CD14-positive monocyte (primary cell): ENCODE data around the gene RAB3C. TPM values are rescaled to one million over a fixed set of nuclear protein-coding genes. Genes with fewer than 3 reads are reported as not detected.

Experiments used
- DNase-seq, 3 donors: peaks; one replicate each; pipeline ENCODE4 v3.0.0-alpha.2; 2011 to 2022
- H2AFZ ChIP-seq: 2 replicates; pipeline ENCODE4 v1.6.0; 2012; ENCODE audit warnings: mild to moderate bottlenecking, low read depth, low read length, inconsistent platforms; ENCODE audit not compliant: insufficient read depth, poor library complexity, severe bottlenecking
- H3K27ac ChIP-seq, 2 donors: 1 replicate in 1 of 2; 2 replicates in 1 of 2; pipeline ENCODE4 v1.5.1; 2012 to 2013; ENCODE audit warnings: low read length in 2 of 2, control low read depth in 1 of 2, inconsistent platforms in 1 of 2, low read depth in 1 of 2, mild to moderate bottlenecking in 1 of 2
- H3K27me3 ChIP-seq, 2 donors: one replicate each; pipeline versions ENCODE4 v1.6.0 to v1.6.1; 2011 to 2013; ENCODE audit warnings: low read length in 2 of 2; ENCODE audit not compliant: control insufficient read depth in 2 of 2, insufficient read depth in 2 of 2
- H3K36me3 ChIP-seq, 2 donors: replicated peaks in 1 of 2; 1 replicate in 1 of 2; 2 replicates in 1 of 2; pipeline versions ENCODE4 v1.5.1 to v1.6.1; 2012 to 2013; ENCODE audit warnings: low read length in 2 of 2, control low read depth in 1 of 2, inconsistent platforms in 1 of 2, mild to moderate bottlenecking in 1 of 2; ENCODE audit not compliant: insufficient read depth in 2 of 2, control insufficient read depth in 1 of 2
- H3K4me1 ChIP-seq, 2 donors: 1 replicate in 1 of 2; 2 replicates in 1 of 2; pipeline versions ENCODE4 v1.5.1 to v1.6.1; 2012 to 2013; ENCODE audit warnings: low read length in 2 of 2, control low read depth in 1 of 2, inconsistent platforms in 1 of 2, mild to moderate bottlenecking in 1 of 2, moderate library complexity in 1 of 2; ENCODE audit not compliant: insufficient read depth in 2 of 2, control insufficient read depth in 1 of 2
- H3K4me2 ChIP-seq: replicated peaks from 2 replicates; pipeline ENCODE3; 2012; ENCODE audit warnings: low read length, moderate library complexity, mild to moderate bottlenecking; ENCODE audit not compliant: poor library complexity, severe bottlenecking; ENCODE audit errors: extremely low read depth
- H3K4me3 ChIP-seq, 3 experiments: fragments of 200-600 bp in 1 of 3; sonication (generic) in 1 of 3; replicated peaks in 1 of 3; 1 replicate in 2 of 3; 2 replicates in 1 of 3; pipeline ENCODE4 v1.5.1; 2011 to 2013; ENCODE audit warnings: low read length in 3 of 3, mild to moderate bottlenecking in 3 of 3, control low read depth in 2 of 3, low read depth in 2 of 3, inconsistent platforms in 1 of 3, moderate library complexity in 1 of 3
- H3K79me2 ChIP-seq: 2 replicates; pipeline ENCODE4 v1.6.0; 2012; ENCODE audit warnings: mild to moderate bottlenecking, control low read depth, inconsistent platforms, low read length, moderate library complexity; ENCODE audit not compliant: insufficient read depth
- H3K9ac ChIP-seq: 2 replicates; pipeline ENCODE4 v1.6.0; 2017; ENCODE audit warnings: low read length, mild to moderate bottlenecking; ENCODE audit not compliant: insufficient read depth, poor library complexity, severe bottlenecking
- H3K9me3 ChIP-seq, 2 donors: replicated peaks in 1 of 2; 1 replicate in 1 of 2; 2 replicates in 1 of 2; pipeline versions ENCODE4 v1.5.1 to v1.6.1; 2012 to 2013; ENCODE audit warnings: low read length in 2 of 2, control low read depth in 1 of 2; ENCODE audit not compliant: control insufficient read depth in 1 of 2, insufficient read depth in 1 of 2
- H4K20me1 ChIP-seq: 2 replicates; pipeline ENCODE4 v1.6.0; 2012; ENCODE audit warnings: mild to moderate bottlenecking, low read length, control low read depth, moderate library complexity; ENCODE audit not compliant: insufficient read depth
- H3K27ac Mint-ChIP-seq, 7 donors: one replicate each; pipeline ENCODE4 v1.8.0; 2020; ENCODE audit warnings: mild to moderate bottlenecking in 7 of 7, mixed read lengths in 7 of 7, moderate library complexity in 6 of 7, inconsistent platforms in 2 of 7
- H3K27me3 Mint-ChIP-seq, 3 donors: one replicate each; pipeline ENCODE4 v1.8.0; 2021 to 2022; ENCODE audit warnings: low read depth in 3 of 3, mild to moderate bottlenecking in 3 of 3, mixed read lengths in 3 of 3, moderate library complexity in 3 of 3, inconsistent platforms in 1 of 3
- H3K36me3 Mint-ChIP-seq, 2 donors: one replicate each; pipeline ENCODE4 v1.8.0; 2020; ENCODE audit warnings: mixed read lengths in 2 of 2, inconsistent platforms in 1 of 2, mild to moderate bottlenecking in 1 of 2
- H3K4me1 Mint-ChIP-seq: one replicate; pipeline ENCODE4 v1.8.0; 2020; ENCODE audit warnings: mild to moderate bottlenecking, mixed read lengths
- H3K4me3 Mint-ChIP-seq, 2 donors: one replicate each; pipeline ENCODE4 v1.8.0; 2020; ENCODE audit warnings: mild to moderate bottlenecking in 2 of 2, mixed read lengths in 2 of 2, moderate library complexity in 1 of 2
- H3K9me3 Mint-ChIP-seq, 7 donors: one replicate each; pipeline ENCODE4 v1.8.0; 2020 to 2022; ENCODE audit warnings: mixed read lengths in 7 of 7, mild to moderate bottlenecking in 6 of 7, moderate library complexity in 6 of 7, inconsistent platforms in 2 of 7
- CTCF ChIP-seq: fragments of 200-600 bp; IDR thresholded peaks from one replicate; pipeline ENCODE4 v1.8.0; 2022; ENCODE audit warnings: antibody characterized with exemption, mild to moderate bottlenecking
- WGBS: methylation state at CpG from one replicate; pipeline ENCODE4 v1.1.5; 2013; ENCODE audit warnings: missing lambda C conversion rate; ENCODE audit not compliant: insufficient coverage; 5-methylcytosine and 5-hydroxymethylcytosine counted together
- intact Hi-C, 2 donors: fragments of 100-400 bp; cut with micrococcal nuclease; formaldehyde crosslinking; loops; one replicate each; pipeline versions ENCODE4 v1.15.0 to v1.15.1; 2023
- polyA plus RNA-seq, 3 donors: library from polyadenylated mRNA; depleted of rRNA in 1 of 3; unstranded in 2 of 3; stranded (reverse) in 1 of 3; fragments of 300-500 nt in 2 of 3; fragments of >200 nt in 1 of 3; fragmentation: Illumina TruSeq in 2 of 3; gene quantifications; 1 replicate in 2 of 3; 2 replicates in 1 of 3; pipeline ENCODE4 v1.2.3, GENCODE V29; 2012 to 2021

The RAB3C gene
- polyA plus RNA-seq, 3 donors: under 0.01 to 0.81 TPM; not detected in 1

- H3K79me2 ChIP-seq: no peaks in the 10 kb centered on the region
- no peak overlapping the region for H3K27ac ChIP-seq
- TF ChIP-seq CTCF: no peak
- H3K4me1 ChIP-seq: no peaks in the 10 kb centered on the region
- peaks cover 0 to 9% (median 4%) of the 10 kb centered on the region in 7 donors for H3K9me3 Mint-ChIP-seq
- H2AFZ ChIP-seq: no peak overlapping the region
- no peaks in the 10 kb centered on the region for H3K9me3 ChIP-seq
- no peaks in the 10 kb centered on the region for H3K36me3 ChIP-seq
- no peaks in the 10 kb centered on the region for H4K20me1 ChIP-seq
- no peak overlapping the region for H3K4me3 ChIP-seq
- DNase-seq: no peak
- no peak overlapping the region for H3K9ac ChIP-seq
- intact Hi-C loops: no loop called here
- H3K36me3 Mint-ChIP-seq: no peaks in the 10 kb centered on the region
- H3K27me3 Mint-ChIP-seq: no peaks in the 10 kb centered on the region
- no peaks in the 10 kb centered on the region for H3K27me3 ChIP-seq
- H3K4me1 Mint-ChIP-seq: no peaks in the 10 kb centered on the region
- WGBS: no CpG with 5 or more reads among the region's 2 CpGs
- H3K27ac Mint-ChIP-seq: no peak overlapping the region
- H3K4me3 Mint-ChIP-seq: no peak overlapping the region
- H3K4me2 ChIP-seq: no peak overlapping the region
Observed at GRCh38 chr5:58718269-58718978, 135.5 kb downstream of the RAB3C start.

DNA sequence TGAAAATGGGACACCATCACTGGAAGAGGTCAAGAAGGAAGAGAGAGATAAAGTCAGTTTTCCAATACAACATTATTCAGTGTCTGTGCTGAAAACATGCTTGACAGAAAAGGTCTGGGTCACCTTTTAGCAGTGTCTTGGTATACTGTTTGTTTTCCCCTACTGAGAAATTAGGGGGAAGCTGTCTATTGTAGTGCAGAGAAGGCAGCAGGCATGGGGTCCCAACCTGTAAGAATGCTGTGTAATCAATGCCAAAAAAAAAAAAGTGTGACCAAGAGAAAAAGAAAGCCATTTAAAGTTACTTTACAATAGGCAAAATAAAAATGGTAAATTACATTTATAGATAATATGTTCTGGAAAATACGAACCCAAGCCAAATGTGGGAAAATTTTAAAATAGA, 139.3 kb downstream of the RAB3C start:
- no peak for TF ChIP-seq CTCF
- WGBS: no CpG with 5 or more reads among the region's 1 CpG
- Histone ChIP-seq H3K4me2 (no peak overlapping the region), H3K9ac (no peak overlapping the region), H3K27ac (no peak overlapping the region), H3K4me1 (no peaks in the 10 kb centered on the region), H3K9me3 (peaks cover 3 to 7% of the 10 kb centered on the region in 2 donors), H2AFZ (no peak overlapping the region), H4K20me1 (no peaks in the 10 kb centered on the region), H3K79me2 (no peaks in the 10 kb centered on the region), H3K27me3 (no peaks in the 10 kb centered on the region), H3K36me3 (no peaks in the 10 kb centered on the region), H3K4me3 (no peak overlapping the region)
- Mint-ChIP-seq H3K27me3 (peaks cover 0 to 2% (median 0%) of the 10 kb centered on the region in 3 donors), H3K4me3 (no peak overlapping the region), H3K4me1 (no peaks in the 10 kb centered on the region), H3K9me3 (peaks cover 2 to 16% (median 4%) of the 10 kb centered on the region in 7 donors), H3K27ac (no peak overlapping the region), H3K36me3 (no peaks in the 10 kb centered on the region)
- intact Hi-C loops: no loop called here
- DNase-seq: no peak
